Cardiac muscle cell (in vitro differentiated cells and primary cell): ENCODE measurements around the gene PDE2A. TPM values are rescaled to one million over a fixed set of nuclear protein-coding genes. Genes with fewer than 3 reads are reported as not detected.

Experiments used
- DNase-seq, 2 donors: peaks; one replicate each; pipeline versions ENCODE4 v3.0.0 to v3.0.0-alpha.2; 2010 to 2017; ENCODE audit warnings: low read depth in 1 of 2, low spot score in 1 of 2
- H3K27ac ChIP-seq: fragments of 200-600 bp; sonication (generic); 2 replicates; pipeline ENCODE4 v1.5.1; 2016
- H3K27me3 ChIP-seq: fragments of 200-600 bp; sonication (generic); 2 replicates; pipeline ENCODE4 v1.6.0; 2016; ENCODE audit warnings: control low read depth
- H3K36me3 ChIP-seq: fragments of 200-600 bp; sonication (generic); 2 replicates; pipeline ENCODE4 v1.5.1; 2016; ENCODE audit warnings: control low read depth
- H3K4me1 ChIP-seq: fragments of 200-600 bp; sonication (generic); 2 replicates; pipeline ENCODE4 v1.8.1; 2017; ENCODE audit warnings: low read depth, mild to moderate bottlenecking, mixed run types
- H3K4me3 ChIP-seq: fragments of 200-600 bp; sonication (generic); 2 replicates; pipeline ENCODE4 v1.5.1; 2016; ENCODE audit warnings: mild to moderate bottlenecking
- H3K9me3 ChIP-seq: fragments of 200-600 bp; sonication (generic); 2 replicates; pipeline ENCODE4 v1.5.1; 2017; ENCODE audit warnings: low read depth, mild to moderate bottlenecking, control low read depth
- CTCF ChIP-seq: IDR thresholded peaks from 2 replicates; pipeline ENCODE4 v1.5.1; 2012; ENCODE audit warnings: low read depth, mild to moderate bottlenecking, low read length
- polyA plus RNA-seq: library from polyadenylated mRNA; unstranded; fragments of >200 nt; fragmentation: Nextera tagmentation; extraction: Ambion mirVana; gene quantifications from 2 replicates; pipeline ENCODE4 v1.2.1, GENCODE V29; 2016
- total RNA-seq: library from RNA; depleted of rRNA; stranded (reverse); fragments of >200 nt; gene quantifications from 2 replicates; pipeline ENCODE4 v1.2.3, GENCODE V29; 2016

PDE2A gene
- total and polyA plus RNA-seq, 2 experiments from 2014 or later, result 0.92 TPM; not detected in 1

- DNase-seq, result no peak
- no peak overlapping the region for H3K27ac ChIP-seq
- H3K4me1 ChIP-seq, result no peaks in the 10 kb centered on the region
- no peaks in the 10 kb centered on the region for H3K9me3 ChIP-seq
- H3K4me3 ChIP-seq, result no peak overlapping the region
- no peak for TF ChIP-seq CTCF
- peaks cover 16% of the 10 kb centered on the region for H3K27me3 ChIP-seq
- H3K36me3 ChIP-seq, result no peaks in the 10 kb centered on the region
Observed at GRCh38 chr11:72578566-72578965, 95.7 kb downstream of the PDE2A start.

- TF ChIP-seq CTCF, result no peak
- no peak overlapping the region for H3K4me3 ChIP-seq
- H3K4me1 ChIP-seq, result no peaks in the 10 kb centered on the region
- peaks cover 11% of the 10 kb centered on the region for H3K27me3 ChIP-seq
- H3K9me3 ChIP-seq, result no peaks in the 10 kb centered on the region
- DNase-seq, result no peak
- H3K27ac ChIP-seq, result no peak overlapping the region
- H3K36me3 ChIP-seq, result no peaks in the 10 kb centered on the region
Observed at GRCh38 chr11:72578051-72578450, 96.2 kb downstream of the PDE2A start.

- no peaks in the 10 kb centered on the region for H3K4me1 ChIP-seq
- peaks cover 3% of the 10 kb centered on the region for H3K27me3 ChIP-seq
- no peaks in the 10 kb centered on the region for H3K9me3 ChIP-seq
- H3K27ac ChIP-seq, result no peak overlapping the region
- TF ChIP-seq CTCF, result no peak
- H3K36me3 ChIP-seq, result no peaks in the 10 kb centered on the region
- H3K4me3 ChIP-seq, result no peak overlapping the region
- DNase-seq, result no peak
Observed at GRCh38 chr11:72577271-72577721, 96.9 kb downstream of the PDE2A start.

GRCh38 chr11:72576661-72577060 is 97.6 kb downstream of the PDE2A start:
- no peaks in the 10 kb centered on the region for H3K4me1 ChIP-seq
- TF ChIP-seq CTCF, result no peak
- H3K27ac ChIP-seq, result no peak overlapping the region
- no peak overlapping the region for H3K4me3 ChIP-seq
- no peaks in the 10 kb centered on the region for H3K27me3 ChIP-seq
- no peak for DNase-seq
- no peaks in the 10 kb centered on the region for H3K9me3 ChIP-seq
- H3K36me3 ChIP-seq, result no peaks in the 10 kb centered on the region

- no peak overlapping the region for H3K4me3 ChIP-seq
- no peak overlapping the region for H3K27ac ChIP-seq
- DNase-seq, result no peak
- H3K27me3 ChIP-seq, result no peaks in the 10 kb centered on the region
- TF ChIP-seq CTCF, result no peak
- H3K9me3 ChIP-seq, result no peaks in the 10 kb centered on the region
- H3K36me3 ChIP-seq, result no peaks in the 10 kb centered on the region
- H3K4me1 ChIP-seq, result no peaks in the 10 kb centered on the region
Observed at GRCh38 chr11:72576243-72576595, 98.0 kb downstream of the PDE2A start.
